Activated effector memory CD4-positive, alpha-beta T cell treated with Interleukin-2 at 50 U/mL for 16 hours (primary cell): ENCODE measurements around the gene F8.
"Not testable (repeated sequence)": the region's sequence is repeated elsewhere in the genome, so short reads cannot be mapped to it uniquely, and the experiment has no call there.

Experiments used
- DNase-seq: peaks from one replicate; pipeline ENCODE4 v3.0.0-alpha.2; 2020

The F8 gene

GRCh38 chrX:155028877-155029291, 6.4 kb upstream of the F8 start:
- no peak for DNase-seq

GRCh38 chrX:155028129-155028528, 5.6 kb upstream of the F8 start:
- DNase-seq: no peak

GRCh38 chrX:155027509-155028066, 5.1 kb upstream of the F8 start:
- no peak for DNase-seq

- DNase-seq: peak; percentile 91
These were observed 4.4 kb upstream of the F8 start, which contains the start of gene FUNDC2 for GRCh38 chrX:155026727-155027508. FUNDC2 (plus strand) TSS chrX:155026844; CDS start chrX:155026939, 95 bp downstream.

- no peak for DNase-seq
These were observed 3.9 kb upstream of the F8 start for GRCh38 chrX:155026420-155026726.

- no peak for DNase-seq
These were observed 1.6 kb upstream of the F8 start for GRCh38 chrX:155023907-155024833.

GRCh38 chrX:155020591-155020990, 1.9 kb downstream of the F8 start:
- DNase-seq: no peak

- DNase-seq: no peak
These were observed 12.5 kb downstream of the F8 start for GRCh38 chrX:155009994-155010472.

GRCh38 chrX:155008578-155008977, 13.9 kb downstream of the F8 start:
- not testable (repeated sequence) for DNase-seq

GRCh38 chrX:155006913-155007671, 15.4 kb downstream of the F8 start:
- DNase-seq: not testable (repeated sequence)

GRCh38 chrX:155006379-155006778, 16.1 kb downstream of the F8 start:
- not testable (repeated sequence) for DNase-seq

- no peak for DNase-seq
These were observed 17.3 kb downstream of the F8 start for GRCh38 chrX:155005190-155005589.

GRCh38 chrX:155001873-155002272, 20.6 kb downstream of the F8 start:
- DNase-seq: no peak

- no peak for DNase-seq
These were observed 21.7 kb downstream of the F8 start for GRCh38 chrX:155000841-155001240.

GRCh38 chrX:154998204-154998880, 24.2 kb downstream of the F8 start:
- no peak for DNase-seq

GRCh38 chrX:154991476-154991875, 31.0 kb downstream of the F8 start:
- DNase-seq: no peak

GRCh38 chrX:154991039-154991438, 31.5 kb downstream of the F8 start:
- no peak for DNase-seq

- no peak for DNase-seq
These were observed 32.0 kb downstream of the F8 start for GRCh38 chrX:154990496-154990895.

GRCh38 chrX:154988719-154989118, 33.8 kb downstream of the F8 start:
- DNase-seq: no peak

- DNase-seq: no peak
These were observed 34.6 kb downstream of the F8 start for GRCh38 chrX:154987940-154988339.

- DNase-seq: no peak
These were observed 35.5 kb downstream of the F8 start for GRCh38 chrX:154986826-154987575.

- DNase-seq: no peak
These were observed 41.5 kb downstream of the F8 start for GRCh38 chrX:154981116-154981411.
